ENCODE results near the gene TCAP.

Gene TCAP

GRCh38 chr17:39662551-39663339, 2.4 kb upstream of the TCAP start:
- TF ChIP-seq EZH2 (IDR thresholded peaks at IDR 0.05; ENCODE audit: borderline replicate concordance, low read length) (no peak), CTCF (IDR thresholded peaks at IDR 0.05; ENCODE audit: low read length) (no peak)
- Histone ChIP-seq H3K27ac (ENCODE audit: low read depth, low read length, poor library complexity, severe bottlenecking) (no peak overlapping the region), H3K4me1 (ENCODE audit: insufficient read depth, low read length, severe bottlenecking) (peaks cover 7% of the 10 kb centered on the region), H3K4me3 (ENCODE audit: low read depth, low read length, poor library complexity, severe bottlenecking) (no peak overlapping the region), H3F3A (ENCODE audit: insufficient read depth, low read length) (no peaks in the 10 kb centered on the region), H3K9me2 (ENCODE audit: low read depth, low read length) (no peaks in the 10 kb centered on the region), H3K27me3 (ENCODE audit: insufficient read depth, low read length) (peaks cover 13% of the 10 kb centered on the region; the same call in 1 of the 2 replicates), H3K9ac (ENCODE audit: low read length) (no peak overlapping the region), H3K9me3 (ENCODE audit: low read length) (no peaks in the 10 kb centered on the region), H3K36me3 (ENCODE audit: insufficient read depth, low read length) (peaks cover 27% of the 10 kb centered on the region; the same call in 1 of the 2 replicates), H2AFZ (ENCODE audit: low read length) (no peak overlapping the region), H3K79me2 (ENCODE audit: insufficient read depth, low read length) (no peaks in the 10 kb centered on the region), H4K20me1 (ENCODE audit: insufficient read depth, low read length) (no peaks in the 10 kb centered on the region), H3K4me2 (ENCODE audit: low read length) (no peak overlapping the region)

DNA sequence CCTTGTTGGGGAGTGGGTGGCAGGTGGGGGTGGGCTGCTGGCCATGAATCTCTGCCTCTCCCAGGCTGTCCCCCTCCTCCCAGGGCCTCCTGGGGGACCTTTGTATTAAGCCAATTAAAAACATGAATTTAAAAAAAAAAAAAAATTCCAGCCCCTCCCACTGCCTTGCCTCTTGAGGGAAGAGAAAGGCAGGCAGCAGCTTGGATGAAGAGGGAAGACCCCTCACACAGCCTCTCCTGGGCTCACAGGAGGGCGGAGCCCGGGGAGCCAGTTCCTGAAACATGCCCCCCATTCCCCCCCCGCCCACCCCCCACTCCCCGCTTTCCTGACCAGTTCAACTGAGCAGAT, 1.8 kb upstream of the TCAP start:
- H3K79me2 ChIP-seq (ENCODE audit: insufficient read depth, low read length) = no peaks in the 10 kb centered on the region
- no peaks in the 10 kb centered on the region for H3K9me2 ChIP-seq (ENCODE audit: low read depth, low read length)
- H3K4me1 ChIP-seq (ENCODE audit: insufficient read depth, low read length, severe bottlenecking) = peaks cover 13% of the 10 kb centered on the region
- H3K27me3 ChIP-seq (ENCODE audit: insufficient read depth, low read length) = peaks cover 13% of the 10 kb centered on the region; the same call in 1 of the 2 replicates
- no peak overlapping the region for H3K9ac ChIP-seq (ENCODE audit: low read length)
- H3K4me2 ChIP-seq (ENCODE audit: low read length) = no peak overlapping the region
- TF ChIP-seq CTCF (IDR thresholded peaks at IDR 0.05; ENCODE audit: low read length) = no peak
- TF ChIP-seq EZH2 (IDR thresholded peaks at IDR 0.05; ENCODE audit: borderline replicate concordance, low read length) = no peak
- no peaks in the 10 kb centered on the region for H4K20me1 ChIP-seq (ENCODE audit: insufficient read depth, low read length)
- no peak overlapping the region for H3K4me3 ChIP-seq (ENCODE audit: low read depth, low read length, poor library complexity, severe bottlenecking)
- no peaks in the 10 kb centered on the region for H3K9me3 ChIP-seq (ENCODE audit: low read length)
- no peak overlapping the region for H2AFZ ChIP-seq (ENCODE audit: low read length)
- H3F3A ChIP-seq (ENCODE audit: insufficient read depth, low read length) = no peaks in the 10 kb centered on the region
- no peak overlapping the region for H3K27ac ChIP-seq (ENCODE audit: low read depth, low read length, poor library complexity, severe bottlenecking)
- peaks cover 27% of the 10 kb centered on the region; the same call in 1 of the 2 replicates for H3K36me3 ChIP-seq (ENCODE audit: insufficient read depth, low read length)

DNA sequence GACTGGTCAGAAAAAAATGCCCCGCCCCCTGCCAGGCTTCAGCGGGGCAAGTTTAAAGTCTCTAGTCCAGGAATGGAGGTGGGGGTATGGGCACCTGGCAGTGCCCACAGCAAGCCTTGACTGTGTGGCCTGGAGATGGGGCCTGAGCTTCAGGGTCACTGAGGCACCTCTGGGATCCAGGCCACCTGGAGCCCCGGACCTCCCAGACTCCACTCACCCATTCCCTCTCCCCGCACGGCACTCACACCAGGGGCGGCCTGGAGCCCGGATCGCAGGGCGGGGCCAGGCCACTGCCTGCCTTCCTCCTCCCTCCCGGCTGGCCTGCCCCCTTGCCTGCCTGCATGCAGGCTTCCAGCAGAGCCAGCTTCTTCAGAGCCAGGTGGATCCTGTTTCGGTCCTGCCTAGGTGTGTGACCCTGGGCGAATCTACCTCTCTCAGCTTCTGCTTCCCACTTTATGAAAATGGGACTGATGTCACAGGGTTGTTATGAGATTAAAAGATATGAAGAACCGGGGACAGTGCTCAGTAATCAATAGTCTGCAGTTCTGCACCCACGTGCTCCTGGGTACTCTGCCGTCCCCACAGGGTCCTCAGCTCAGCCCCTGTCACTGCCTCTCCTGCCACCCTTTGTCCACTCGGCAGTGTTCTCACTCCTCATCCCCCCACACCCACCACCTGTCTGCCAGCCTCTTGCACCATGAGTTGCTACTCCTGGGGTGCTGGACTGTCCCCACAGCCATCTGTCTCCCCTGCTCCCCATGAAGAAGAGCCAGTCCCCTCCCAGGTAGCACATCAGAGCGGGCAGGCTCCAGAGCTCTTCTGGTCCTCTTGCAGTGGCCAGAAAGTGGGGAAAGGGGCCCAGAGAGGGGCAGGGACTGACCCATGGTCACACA, 1.2 kb upstream of the TCAP start:
- Histone ChIP-seq H2AFZ (ENCODE audit: low read length) (no peak overlapping the region), H3K4me2 (ENCODE audit: low read length) (no peak overlapping the region), H3K9me2 (ENCODE audit: low read depth, low read length) (no peaks in the 10 kb centered on the region), H3K4me1 (ENCODE audit: insufficient read depth, low read length, severe bottlenecking) (peaks cover 17% of the 10 kb centered on the region), H3K9ac (ENCODE audit: low read length) (no peak overlapping the region), H3K36me3 (ENCODE audit: insufficient read depth, low read length) (peaks cover 27% of the 10 kb centered on the region; the same call in 1 of the 2 replicates), H3K4me3 (ENCODE audit: low read depth, low read length, poor library complexity, severe bottlenecking) (no peak overlapping the region), H3K9me3 (ENCODE audit: low read length) (no peaks in the 10 kb centered on the region), H4K20me1 (ENCODE audit: insufficient read depth, low read length) (no peaks in the 10 kb centered on the region), H3K27ac (ENCODE audit: low read depth, low read length, poor library complexity, severe bottlenecking) (no peak overlapping the region), H3F3A (ENCODE audit: insufficient read depth, low read length) (no peaks in the 10 kb centered on the region), H3K27me3 (ENCODE audit: insufficient read depth, low read length) (peaks cover 13% of the 10 kb centered on the region; the same call in 1 of the 2 replicates), H3K79me2 (ENCODE audit: insufficient read depth, low read length) (no peaks in the 10 kb centered on the region)
- TF ChIP-seq CTCF (IDR thresholded peaks at IDR 0.05; ENCODE audit: low read length) (no peak), EZH2 (IDR thresholded peaks at IDR 0.05; ENCODE audit: borderline replicate concordance, low read length) (no peak)

All from OCI-LY1 (cell line).